GM12874 (cell line): ENCODE data around the gene H3-3A.

ENCODE experiments used
- CTCF ChIP-seq: IDR thresholded peaks from 2 replicates; pipeline ENCODE4 v1.5.1; 2011; ENCODE audit warnings: low read depth, mild to moderate bottlenecking, control low read depth, low read length, moderate library complexity; ENCODE audit not compliant: insufficient read depth

Gene H3-3A

GRCh38 chr1:226117330-226117729, 54.8 kb downstream of the H3-3A start:
- TF ChIP-seq CTCF = no peak

DNA sequence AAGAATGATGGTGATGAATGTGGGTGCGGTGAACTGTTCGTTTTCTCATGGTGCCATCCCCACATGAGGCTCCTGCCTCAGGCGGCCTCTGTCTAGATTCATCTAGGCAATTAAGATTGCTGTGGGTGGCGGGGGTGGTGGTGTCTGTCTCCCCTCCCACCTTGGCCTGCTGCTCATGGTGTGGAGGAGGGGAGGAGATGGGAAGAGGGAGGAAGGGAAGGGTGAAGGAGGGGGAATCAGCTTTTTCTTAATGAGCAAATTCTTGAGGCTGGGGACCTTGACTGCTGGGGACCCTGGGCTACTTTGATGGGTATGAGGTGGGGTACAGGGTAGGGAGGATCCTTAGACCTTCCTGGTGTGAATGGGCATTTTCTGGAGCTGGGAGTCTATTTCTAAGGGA, 55.8 kb downstream of the H3-3A start:
- TF ChIP-seq CTCF = no peak

- TF ChIP-seq CTCF = no peak
Measured at GRCh38 chr1:226119169-226119568, 56.7 kb downstream of the H3-3A start.

DNA sequence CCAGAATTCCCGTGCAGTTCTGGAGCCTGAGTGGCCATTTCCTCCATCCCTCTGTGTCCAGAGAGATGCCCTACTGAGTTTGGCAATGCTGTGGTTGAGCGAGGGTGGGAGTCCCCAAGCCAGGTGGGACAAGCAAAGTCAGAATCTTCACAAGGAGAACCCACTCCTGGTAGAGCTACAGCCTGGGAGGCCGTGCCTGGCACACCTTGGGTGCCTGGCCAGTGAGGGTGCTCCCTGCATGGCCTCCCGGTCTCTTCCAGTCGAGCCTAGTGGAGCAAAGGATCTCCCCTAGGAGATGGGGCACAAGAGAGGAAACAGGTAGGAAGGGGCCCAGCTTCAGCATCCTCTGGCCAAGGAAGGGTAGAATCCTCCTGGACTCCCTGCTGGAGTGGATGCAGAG, 57.9 kb downstream of the H3-3A start:
- TF ChIP-seq CTCF = no peak

DNA sequence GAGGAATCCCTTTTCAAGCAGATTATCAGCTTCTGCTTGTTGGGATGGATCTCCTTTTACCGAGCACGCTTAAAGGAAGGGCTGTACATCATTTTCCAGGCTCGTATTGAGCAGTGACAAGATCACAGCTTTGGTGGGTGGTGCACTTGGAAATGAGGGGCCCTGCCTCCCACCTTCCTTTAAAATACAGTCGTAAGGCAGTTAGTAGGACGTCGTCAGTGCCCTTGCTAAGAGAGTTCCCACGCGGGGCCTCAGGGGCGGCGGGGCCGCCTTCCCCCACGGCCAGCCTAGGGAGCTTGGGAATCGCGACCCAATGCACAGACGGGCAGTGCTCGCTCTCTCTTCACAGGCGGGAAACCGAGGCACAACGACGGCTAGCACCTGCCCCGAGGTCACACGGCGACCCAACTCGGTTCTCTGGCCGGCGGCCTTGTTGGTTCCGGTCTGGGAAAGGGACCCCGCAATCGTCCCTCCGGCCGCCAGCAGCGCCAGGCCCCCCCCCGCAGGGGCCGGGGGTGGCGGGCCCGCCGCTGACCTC, 58.6 kb downstream of the H3-3A start:
- no peak for TF ChIP-seq CTCF
